Measurements from ENCODE around the gene JOSD2. TPM values are rescaled to one million over a fixed set of nuclear protein-coding genes. Genes with fewer than 3 reads are reported as not detected.
"Not testable (repeated sequence)": the region's sequence is repeated elsewhere in the genome, so short reads cannot be mapped to it uniquely, and the experiment has no call there.

The JOSD2 gene
- total RNA-seq, 1 experiment from 2014 or later, result 4.9 TPM

- H3K4me3 ChIP-seq (ENCODE audit: insufficient read depth, low read depth, low read length), result no peak overlapping the region
- no peak for DNase-seq
- H3K27me3 ChIP-seq (ENCODE audit: control insufficient read depth, insufficient read depth, low read length), result no peaks in the 10 kb centered on the region; the same call in 1 of the 2 replicates
- H3K36me3 ChIP-seq (replicated peaks; ENCODE audit: control insufficient read depth, insufficient read depth, low read length), result no peaks in the 10 kb centered on the region
Observed at GRCh38 chr19:50531171-50531612, 20.2 kb upstream of the JOSD2 start.

GRCh38 chr19:50528052-50528451, 17.1 kb upstream of the JOSD2 start:
- not testable (repeated sequence) for H3K36me3 ChIP-seq (replicated peaks; ENCODE audit: control insufficient read depth, insufficient read depth, low read length); H3K4me3 ChIP-seq (ENCODE audit: insufficient read depth, low read depth, low read length); H3K27me3 ChIP-seq (ENCODE audit: control insufficient read depth, insufficient read depth, low read length); DNase-seq

- Histone ChIP-seq H3K36me3 (replicated peaks; ENCODE audit: control insufficient read depth, insufficient read depth, low read length) (no peaks in the 10 kb centered on the region), H3K4me3 (ENCODE audit: insufficient read depth, low read depth, low read length) (no peak overlapping the region), H3K27me3 (ENCODE audit: control insufficient read depth, insufficient read depth, low read length) (no peaks in the 10 kb centered on the region)
- DNase-seq, result peak; percentile 23
Observed at GRCh38 chr19:50522881-50523280, 11.9 kb upstream of the JOSD2 start.

- Histone ChIP-seq H3K4me3 (ENCODE audit: insufficient read depth, low read depth, low read length) (no peak overlapping the region), H3K36me3 (replicated peaks; ENCODE audit: control insufficient read depth, insufficient read depth, low read length) (no peaks in the 10 kb centered on the region), H3K27me3 (ENCODE audit: control insufficient read depth, insufficient read depth, low read length) (no peaks in the 10 kb centered on the region)
- no peak for DNase-seq
Observed at GRCh38 chr19:50520822-50521465, 10.0 kb upstream of the JOSD2 start.

GRCh38 chr19:50519006-50519575, 8.1 kb upstream of the JOSD2 start:
- H3K4me3 ChIP-seq (ENCODE audit: insufficient read depth, low read depth, low read length), result no peak overlapping the region
- H3K27me3 ChIP-seq (ENCODE audit: control insufficient read depth, insufficient read depth, low read length), result no peaks in the 10 kb centered on the region; the same call in 1 of the 2 replicates
- DNase-seq, result peak; percentile 28
- no peaks in the 10 kb centered on the region for H3K36me3 ChIP-seq (replicated peaks; ENCODE audit: control insufficient read depth, insufficient read depth, low read length)

GRCh38 chr19:50518091-50519005, 7.4 kb upstream of the JOSD2 start:
- DNase-seq, result peak; percentile 91
- Histone ChIP-seq H3K27me3 (ENCODE audit: control insufficient read depth, insufficient read depth, low read length) (no peaks in the 10 kb centered on the region; the same call in 1 of the 2 replicates), H3K36me3 (replicated peaks; ENCODE audit: control insufficient read depth, insufficient read depth, low read length) (no peaks in the 10 kb centered on the region), H3K4me3 (ENCODE audit: insufficient read depth, low read depth, low read length) (no peak overlapping the region)

- H3K4me3 ChIP-seq (ENCODE audit: insufficient read depth, low read depth, low read length), result no peak overlapping the region
- H3K36me3 ChIP-seq (replicated peaks; ENCODE audit: control insufficient read depth, insufficient read depth, low read length), result no peaks in the 10 kb centered on the region
- DNase-seq, result no peak
- no peaks in the 10 kb centered on the region; the same call in 1 of the 2 replicates for H3K27me3 ChIP-seq (ENCODE audit: control insufficient read depth, insufficient read depth, low read length)
Observed at GRCh38 chr19:50517704-50518075, 6.7 kb upstream of the JOSD2 start.

- no peaks in the 10 kb centered on the region for H3K36me3 ChIP-seq (replicated peaks; ENCODE audit: control insufficient read depth, insufficient read depth, low read length)
- peak overlapping the region; percentile 5; the same call in 1 of the 2 replicates for H3K4me3 ChIP-seq (ENCODE audit: insufficient read depth, low read depth, low read length)
- peak; percentile 71 for DNase-seq
- H3K27me3 ChIP-seq (ENCODE audit: control insufficient read depth, insufficient read depth, low read length), result no peaks in the 10 kb centered on the region; the same call in 1 of the 2 replicates
Observed at GRCh38 chr19:50516964-50517703, 6.1 kb upstream of the JOSD2 start.

- peak; percentile 56 for DNase-seq
- Histone ChIP-seq H3K4me3 (ENCODE audit: insufficient read depth, low read depth, low read length) (peak overlapping the region; percentile 2; the same call in 1 of the 2 replicates), H3K27me3 (ENCODE audit: control insufficient read depth, insufficient read depth, low read length) (no peaks in the 10 kb centered on the region; the same call in 1 of the 2 replicates), H3K36me3 (replicated peaks; ENCODE audit: control insufficient read depth, insufficient read depth, low read length) (no peaks in the 10 kb centered on the region)
Observed at GRCh38 chr19:50516456-50516855, 5.5 kb upstream of the JOSD2 start.

GRCh38 chr19:50515168-50515561, 4.2 kb upstream of the JOSD2 start:
- DNase-seq, result no peak
- H3K27me3 ChIP-seq (ENCODE audit: control insufficient read depth, insufficient read depth, low read length), result no peaks in the 10 kb centered on the region; the same call in 1 of the 2 replicates
- H3K36me3 ChIP-seq (replicated peaks; ENCODE audit: control insufficient read depth, insufficient read depth, low read length), result no peaks in the 10 kb centered on the region
- no peak overlapping the region for H3K4me3 ChIP-seq (ENCODE audit: insufficient read depth, low read depth, low read length)

- H3K4me3 ChIP-seq (ENCODE audit: insufficient read depth, low read depth, low read length), result no peak overlapping the region
Observed at GRCh38 chr19:50514346-50515167, 3.6 kb upstream of the JOSD2 start.

GRCh38 chr19:50513746-50514345, 2.9 kb upstream of the JOSD2 start, which contains the start of gene ASPDH:
TSS of gene ASPDH (minus strand) at chr19:50513913. CDS start at chr19:50513823, 90 bp downstream.
- Histone ChIP-seq H3K36me3 (replicated peaks; ENCODE audit: control insufficient read depth, insufficient read depth, low read length) (no peaks in the 10 kb centered on the region), H3K27me3 (ENCODE audit: control insufficient read depth, insufficient read depth, low read length) (no peaks in the 10 kb centered on the region; the same call in 1 of the 2 replicates), H3K4me3 (ENCODE audit: insufficient read depth, low read depth, low read length) (no peak within 1 kb of the TSS)
- DNase-seq, result peak; percentile 77

More at GRCh38 chr19:50514346-50515167, 3.6 kb upstream of the JOSD2 start:
- Histone ChIP-seq H3K36me3 (replicated peaks; ENCODE audit: control insufficient read depth, insufficient read depth, low read length) (no peaks in the 10 kb centered on the region), H3K27me3 (ENCODE audit: control insufficient read depth, insufficient read depth, low read length) (no peaks in the 10 kb centered on the region; the same call in 1 of the 2 replicates)
- DNase-seq, result peak; percentile 75
